IMR-90 (cell line): ENCODE results near the gene TNFSF9. TPM values are rescaled to one million over a fixed set of nuclear protein-coding genes. Genes with fewer than 3 reads are reported as not detected.

Source experiments
- ATAC-seq: fragments of 200-7000 bp; cut with Tn5 transposase; 2 replicates; pipeline ENCODE4 v1.9.1; 2020; ENCODE audit warnings: low read depth, mild to moderate bottlenecking, moderate library complexity
- BruUV-seq: library from RNA; stranded (reverse); fragments of 400-500 nt; replicated peaks from 2 replicates; lab custom pipeline; 2021; lab: Mats Ljungman, UMichigan
- CTCF ChIA-PET: fragments of 300-600 bp; formaldehyde crosslinking; extraction: SDS; loops from one replicate; lab custom pipeline; 2021; ENCODE audit warnings: antibody characterized with exemption; lab: Yijun Ruan, JAX
- POLR2A ChIA-PET: fragments of 300-600 bp; sonication (Branson Sonifier 250); formaldehyde crosslinking; loops from one replicate; lab custom pipeline; 2022; ENCODE audit warnings: antibody characterized with exemption; ENCODE audit not compliant: unreplicated experiment; lab: Charles Lee
- DNase-seq: peaks from one replicate; pipeline ENCODE4 v3.0.0; 2013
- H2AFZ ChIP-seq: replicated peaks from 2 replicates; pipeline ENCODE3; 2013; ENCODE audit warnings: low read length, mild to moderate bottlenecking; ENCODE audit not compliant: poor library complexity
- H2AK5ac ChIP-seq: 2 replicates; pipeline ENCODE4 v1.6.1; 2013; ENCODE audit warnings: low read depth, low read length, inconsistent platforms
- H2AK9ac ChIP-seq: replicated peaks from 2 replicates; pipeline ENCODE3; 2013; ENCODE audit warnings: mild to moderate bottlenecking, low read depth, low read length, moderate library complexity; ENCODE audit not compliant: poor library complexity
- H2BK120ac ChIP-seq: 2 replicates; pipeline ENCODE4 v1.6.1; 2013; ENCODE audit warnings: low read depth, low read length, inconsistent platforms
- H2BK15ac ChIP-seq: 3 replicates; pipeline ENCODE4 v1.6.1; 2013; ENCODE audit warnings: low read depth, low read length, inconsistent platforms
- H2BK20ac ChIP-seq: 2 replicates; pipeline ENCODE4 v1.6.1; 2013; ENCODE audit warnings: low read depth, mild to moderate bottlenecking, inconsistent platforms, low read length, moderate library complexity
- H2BK5ac ChIP-seq: 2 replicates; pipeline ENCODE4 v1.6.1; 2013; ENCODE audit warnings: mild to moderate bottlenecking, low read depth, low read length, inconsistent platforms; ENCODE audit not compliant: poor library complexity, severe bottlenecking
- H3K14ac ChIP-seq: replicated peaks from 2 replicates; pipeline ENCODE4 v1.6.1; 2013; ENCODE audit warnings: low read depth, low read length, inconsistent platforms
- H3K18ac ChIP-seq: 2 replicates; pipeline ENCODE4 v1.6.1; 2013; ENCODE audit warnings: low read depth, low read length, control low read depth
- H3K23ac ChIP-seq: 2 replicates; pipeline ENCODE4 v1.6.1; 2013; ENCODE audit warnings: low read depth, low read length, inconsistent platforms
- H3K27ac ChIP-seq: 2 replicates; pipeline ENCODE4 v1.5.1; 2013; ENCODE audit warnings: mild to moderate bottlenecking, control low read depth, low read length; ENCODE audit not compliant: insufficient read depth
- H3K27me3 ChIP-seq: 2 replicates; pipeline ENCODE4 v1.6.1; 2013; ENCODE audit warnings: low read length; ENCODE audit not compliant: control insufficient read depth, insufficient read depth
- H3K36me3 ChIP-seq: 2 replicates; pipeline ENCODE4 v1.6.1; 2013; ENCODE audit warnings: low read length, mixed read lengths; ENCODE audit not compliant: control insufficient read depth, insufficient read depth
- H3K4ac ChIP-seq: 2 replicates; pipeline ENCODE4 v1.6.1; 2013; ENCODE audit warnings: low read depth, low read length, inconsistent platforms
- H3K4me1 ChIP-seq: 2 replicates; pipeline ENCODE4 v1.6.1; 2013; ENCODE audit warnings: low read length, mixed read lengths; ENCODE audit not compliant: control insufficient read depth, insufficient read depth
- H3K4me2 ChIP-seq: 2 replicates; pipeline ENCODE4 v1.6.1; 2013; ENCODE audit warnings: low read depth, mild to moderate bottlenecking, control low read depth, low read length, moderate library complexity
- H3K4me3 ChIP-seq: 2 replicates; pipeline ENCODE4 v1.5.1; 2013; ENCODE audit warnings: low read depth, mild to moderate bottlenecking, control low read depth, low read length, moderate library complexity; ENCODE audit not compliant: insufficient read depth
- H3K56ac ChIP-seq: 2 replicates; pipeline ENCODE4 v1.6.1; 2013; ENCODE audit warnings: low read length, inconsistent platforms; ENCODE audit not compliant: insufficient read depth; ENCODE audit errors: extremely low read depth
- H3K79me1 ChIP-seq, 2 experiments: 2 replicates each; pipeline ENCODE4 v1.6.1; 2013; ENCODE audit warnings: low read length in 2 of 2, inconsistent platforms in 1 of 2, low read depth in 1 of 2
- H3K9ac ChIP-seq: 2 replicates; pipeline ENCODE4 v1.6.1; 2013; ENCODE audit warnings: low read depth, low read length, control low read depth
- H3K9me1 ChIP-seq: 2 replicates; pipeline ENCODE4 v1.6.1; 2013; ENCODE audit warnings: low read length, inconsistent platforms; ENCODE audit not compliant: insufficient read depth
- H3K9me3 ChIP-seq: 2 replicates; pipeline ENCODE4 v1.6.1; 2013; ENCODE audit warnings: low read length; ENCODE audit not compliant: control insufficient read depth, insufficient read depth
- H4K20me1 ChIP-seq: 2 replicates; pipeline ENCODE4 v1.6.1; 2013; ENCODE audit warnings: low read length, inconsistent platforms; ENCODE audit not compliant: insufficient read depth
- H4K5ac ChIP-seq: 2 replicates; pipeline ENCODE4 v1.6.1; 2013; ENCODE audit warnings: mild to moderate bottlenecking, low read depth, low read length, control low read depth
- H4K8ac ChIP-seq, 2 experiments: 2 replicates each; pipeline ENCODE4 v1.6.1; 2013; ENCODE audit warnings: low read depth in 2 of 2, low read length in 2 of 2, control low read depth in 1 of 2, inconsistent platforms in 1 of 2
- H4K91ac ChIP-seq: 2 replicates; pipeline ENCODE4 v1.6.1; 2013; ENCODE audit warnings: low read depth, low read length, inconsistent platforms; ENCODE audit not compliant: insufficient read depth
- BHLHE40 ChIP-seq: fragments of 150-350 bp; IDR thresholded peaks from 2 replicates; pipeline ENCODE4 v1.6.1; 2016; ENCODE audit warnings: mild to moderate bottlenecking, low read depth, low read length
- CEBPB ChIP-seq: IDR thresholded peaks from 2 replicates; pipeline ENCODE4 v1.6.1; 2012; ENCODE audit warnings: low read depth, low read length, improper control_type of control experiment
- CHD1 ChIP-seq: IDR thresholded peaks from 2 replicates; pipeline ENCODE4 v1.6.1; 2012; ENCODE audit warnings: low read depth, low read length, improper control_type of control experiment
- CTCF ChIP-seq: conservative IDR thresholded peaks from 2 replicates; pipeline ENCODE4 v1.5.1; 2012; ENCODE audit warnings: mild to moderate bottlenecking, low read depth, low read length, improper control_type of control experiment
- ELK1 ChIP-seq: fragments of 150-350 bp; IDR thresholded peaks from 2 replicates; pipeline ENCODE4 v1.6.1; 2016; ENCODE audit warnings: low read depth, mild to moderate bottlenecking, low read length, moderate library complexity, borderline replicate concordance
- FOS ChIP-seq: fragments of 150-350 bp; IDR thresholded peaks from 2 replicates; pipeline ENCODE4 v1.6.1; 2016; ENCODE audit warnings: low read depth, low read length
- MAFK ChIP-seq: IDR thresholded peaks from 2 replicates; pipeline ENCODE4 v1.6.1; 2012; ENCODE audit warnings: low read depth, low read length, improper control_type of control experiment
- MAZ ChIP-seq: IDR thresholded peaks from 2 replicates; pipeline ENCODE4 v1.6.1; 2012; ENCODE audit warnings: low read depth, mild to moderate bottlenecking, low read length, improper control_type of control experiment, moderate library complexity, borderline replicate concordance
- MXI1 ChIP-seq: IDR thresholded peaks from 2 replicates; pipeline ENCODE4 v1.6.1; 2012; ENCODE audit warnings: low read depth, mild to moderate bottlenecking, low read length, moderate library complexity, borderline replicate concordance
- NFE2L2 ChIP-seq: fragments of 150-350 bp; IDR thresholded peaks from 2 replicates; pipeline ENCODE4 v1.6.1; 2016; ENCODE audit warnings: low read depth, mild to moderate bottlenecking, low read length
- POLR2A ChIP-seq: IDR thresholded peaks from 2 replicates; pipeline ENCODE4 v1.6.1; 2012; ENCODE audit warnings: mild to moderate bottlenecking, low read depth, low read length
- RAD21 ChIP-seq: IDR thresholded peaks from 2 replicates; pipeline ENCODE4 v1.6.1; 2012; ENCODE audit warnings: low read length, improper control_type of control experiment
- RCOR1 ChIP-seq: IDR thresholded peaks from 2 replicates; pipeline ENCODE4 v1.6.1; 2012; ENCODE audit warnings: mild to moderate bottlenecking, low read length, improper control_type of control experiment; ENCODE audit not compliant: insufficient replicate concordance
- RFX5 ChIP-seq: IDR thresholded peaks from 2 replicates; pipeline ENCODE4 v1.8.0; 2012; ENCODE audit warnings: low read depth, mild to moderate bottlenecking, low read length, moderate library complexity
- SMC3 ChIP-seq: fragments of 150-350 bp; IDR thresholded peaks from 2 replicates; pipeline ENCODE4 v1.6.1; 2016; ENCODE audit warnings: low read depth, mild to moderate bottlenecking, antibody characterized with exemption, low read length, moderate library complexity
- USF2 ChIP-seq: fragments of 150-350 bp; IDR thresholded peaks from 2 replicates; pipeline ENCODE4 v1.6.1; 2017; ENCODE audit warnings: mild to moderate bottlenecking, antibody characterized with exemption, low read length, low read depth
- WGBS, 2 experiments: methylation state at CpG; one replicate each; pipeline versions ENCODE4 v1.1.5 to v1.1.7; 2013; ENCODE audit warnings: missing lambda C conversion rate in 2 of 2; ENCODE audit not compliant: insufficient read length in 1 of 2; ENCODE audit errors: extremely low coverage in 2 of 2; 5-methylcytosine and 5-hydroxymethylcytosine counted together
- dilution Hi-C: fragments of 300-500 bp; cut with HindIII; formaldehyde crosslinking; loops from one replicate; pipeline ENCODE4 v1.14.3; 2018; ENCODE audit warnings: low sequenced_read_pairs; ENCODE audit not compliant: unreplicated experiment
- in situ Hi-C: fragments of 300-500 bp; cut with MboI; formaldehyde crosslinking; loops from 3 replicates; pipeline ENCODE4 v1.14.3; 2019; ENCODE audit warnings: low sequenced_read_pairs, inconsistent platforms, mixed read lengths
- intact Hi-C: fragments of 100-400 bp; cut with micrococcal nuclease; formaldehyde crosslinking; loops from 2 replicates; pipeline ENCODE4 v1.10.0; 2022
- polyA plus RNA-seq, 3 experiments: library from polyadenylated mRNA; depleted of rRNA; stranded (reverse); fragments of >200 nt; gene quantifications; 2 replicates each; pipeline ENCODE4 v1.2.3, GENCODE V29; 2012; ENCODE audit warnings: low replicate concordance in 1 of 3
- total RNA-seq: library from RNA; depleted of rRNA; stranded (reverse); fragments of >200 nt; gene quantifications from 2 replicates; pipeline ENCODE4 v1.2.3, GENCODE V29; 2012

TNFSF9 gene
- total and polyA plus RNA-seq, 2 of the 4 experiments (the other 2 are of a cell fraction) = 0.10 TPM; not detected in 1

GRCh38 chr19:6564393-6564792, 33.6 kb downstream of the TNFSF9 start:
- ATAC-seq (no peak), DNase-seq (no peak)

More at GRCh38 chr19:6564393-6564792, 33.6 kb downstream of the TNFSF9 start:
- Histone ChIP-seq H4K5ac (no peak overlapping the region), H3K9me3 (peaks cover 5% of the 10 kb centered on the region; the same call in 1 of the 2 replicates), H3K27ac (no peak overlapping the region), H2BK120ac (no peak overlapping the region), H4K8ac (no peak overlapping the region), H3K9ac (no peak overlapping the region), H3K27me3 (no peaks in the 10 kb centered on the region), H2AFZ (no peak overlapping the region), H4K91ac (no peak overlapping the region), H3K4me1 (no peaks in the 10 kb centered on the region), H3K14ac (no peak overlapping the region), H3K36me3 (no peaks in the 10 kb centered on the region), H3K79me1 (no peaks in the 10 kb centered on the region), H2BK15ac (no peak overlapping the region), H2BK20ac (no peak overlapping the region), H2AK9ac (no peak overlapping the region), H3K4me3 (no peak overlapping the region), H3K4me2 (no peak overlapping the region), H3K56ac (no peak overlapping the region), H2BK5ac (no peak overlapping the region), H3K18ac (no peak overlapping the region), H3K9me1 (no peaks in the 10 kb centered on the region), H3K23ac (no peak overlapping the region), H3K4ac (no peak overlapping the region), H2AK5ac (no peak overlapping the region), H4K20me1 (no peaks in the 10 kb centered on the region)
- in situ Hi-C loops = no loop called here
- dilution Hi-C loops = no loop called here
- no TSS peak for BruUV-seq
- WGBS, 2 experiments = 60% methylated on average over 1 of the region's 2 CpGs; no CpG with 5 or more reads in 1 of the 2 experiments
- POLR2A ChIA-PET = no interaction called here
- CTCF ChIA-PET = no interaction called here
- TF ChIP-seq MXI1 (no peak), CTCF (no peak), SMC3 (no peak), NFE2L2 (no peak), USF2 (no peak), RCOR1 (no peak), MAFK (no peak), BHLHE40 (no peak), CHD1 (no peak), RFX5 (no peak), CEBPB (no peak), MAZ (no peak), ELK1 (no peak), FOS (no peak), POLR2A (no peak), RAD21 (no peak)
- intact Hi-C loops = no loop called here
